ENCODE measurements around the gene ACP2. TPM values are rescaled to one million over a fixed set of nuclear protein-coding genes. Genes with fewer than 3 reads are reported as not detected.

The ACP2 gene
- total and polyA plus RNA-seq, 9 of the 15 experiments (the other 6 are each of a cell fraction or from before 2014, with no cell fraction given): 1.9 to 20.0 (median 11.6) TPM

DNA sequence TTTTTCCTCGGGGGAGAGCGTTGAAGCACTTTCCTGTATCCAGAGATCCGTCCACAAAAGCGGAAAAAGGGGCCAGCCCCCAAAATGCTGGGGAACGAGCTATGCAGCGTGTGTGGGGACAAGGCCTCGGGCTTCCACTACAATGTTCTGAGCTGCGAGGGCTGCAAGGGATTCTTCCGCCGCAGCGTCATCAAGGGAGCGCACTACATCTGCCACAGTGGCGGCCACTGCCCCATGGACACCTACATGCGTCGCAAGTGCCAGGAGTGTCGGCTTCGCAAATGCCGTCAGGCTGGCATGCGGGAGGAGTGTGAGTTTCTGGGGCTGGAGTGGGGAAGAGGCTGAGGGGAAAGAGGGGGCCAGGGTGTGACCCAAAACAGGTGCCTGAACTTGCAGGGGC, 11.8 kb upstream of the ACP2 start:
- no peak for TF ChIP-seq ZNF699 (CRISPR knock-in tag; IDR thresholded peaks at IDR 0.05; ENCODE audit: insufficient replicate concordance)
- TF ChIP-seq HDAC6 (IDR thresholded peaks at IDR 0.05; ENCODE audit: low read depth, low read length): no peak
- TF ChIP-seq, protein P1, sequence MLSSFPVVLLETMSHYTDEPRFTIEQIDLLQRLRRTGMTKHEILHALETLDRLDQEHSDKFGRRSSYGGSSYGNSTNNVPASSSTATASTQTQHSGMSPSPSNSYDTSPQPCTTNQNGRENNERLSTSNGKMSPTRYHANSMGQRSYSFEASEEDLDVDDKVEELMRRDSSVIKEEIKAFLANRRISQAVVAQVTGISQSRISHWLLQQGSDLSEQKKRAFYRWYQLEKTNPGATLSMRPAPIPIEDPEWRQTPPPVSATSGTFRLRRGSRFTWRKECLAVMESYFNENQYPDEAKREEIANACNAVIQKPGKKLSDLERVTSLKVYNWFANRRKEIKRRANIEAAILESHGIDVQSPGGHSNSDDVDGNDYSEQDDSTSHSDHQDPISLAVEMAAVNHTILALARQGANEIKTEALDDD (IDR thresholded peaks at IDR 0.05): no peak
- TF ChIP-seq, protein P2, sequence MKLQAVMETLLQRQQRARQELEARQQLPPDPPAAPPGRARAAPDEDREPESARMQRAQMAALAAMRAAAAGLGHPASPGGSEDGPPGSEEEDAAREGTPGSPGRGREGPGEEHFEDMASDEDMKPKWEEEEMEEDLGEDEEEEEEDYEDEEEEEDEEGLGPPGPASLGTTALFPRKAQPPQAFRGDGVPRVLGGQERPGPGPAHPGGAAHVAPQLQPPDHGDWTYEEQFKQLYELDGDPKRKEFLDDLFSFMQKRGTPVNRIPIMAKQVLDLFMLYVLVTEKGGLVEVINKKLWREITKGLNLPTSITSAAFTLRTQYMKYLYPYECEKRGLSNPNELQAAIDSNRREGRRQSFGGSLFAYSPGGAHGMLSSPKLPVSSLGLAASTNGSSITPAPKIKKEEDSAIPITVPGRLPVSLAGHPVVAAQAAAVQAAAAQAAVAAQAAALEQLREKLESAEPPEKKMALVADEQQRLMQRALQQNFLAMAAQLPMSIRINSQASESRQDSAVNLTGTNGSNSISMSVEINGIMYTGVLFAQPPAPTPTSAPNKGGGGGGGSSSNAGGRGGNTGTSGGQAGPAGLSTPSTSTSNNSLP (IDR thresholded peaks at IDR 0.05; ENCODE audit: borderline replicate concordance, low read depth, low read length): no peak
- TF ChIP-seq FOSL1 (tag; conservative IDR thresholded peaks at IDR 0.05): no peak
- TF ChIP-seq, protein P3, sequence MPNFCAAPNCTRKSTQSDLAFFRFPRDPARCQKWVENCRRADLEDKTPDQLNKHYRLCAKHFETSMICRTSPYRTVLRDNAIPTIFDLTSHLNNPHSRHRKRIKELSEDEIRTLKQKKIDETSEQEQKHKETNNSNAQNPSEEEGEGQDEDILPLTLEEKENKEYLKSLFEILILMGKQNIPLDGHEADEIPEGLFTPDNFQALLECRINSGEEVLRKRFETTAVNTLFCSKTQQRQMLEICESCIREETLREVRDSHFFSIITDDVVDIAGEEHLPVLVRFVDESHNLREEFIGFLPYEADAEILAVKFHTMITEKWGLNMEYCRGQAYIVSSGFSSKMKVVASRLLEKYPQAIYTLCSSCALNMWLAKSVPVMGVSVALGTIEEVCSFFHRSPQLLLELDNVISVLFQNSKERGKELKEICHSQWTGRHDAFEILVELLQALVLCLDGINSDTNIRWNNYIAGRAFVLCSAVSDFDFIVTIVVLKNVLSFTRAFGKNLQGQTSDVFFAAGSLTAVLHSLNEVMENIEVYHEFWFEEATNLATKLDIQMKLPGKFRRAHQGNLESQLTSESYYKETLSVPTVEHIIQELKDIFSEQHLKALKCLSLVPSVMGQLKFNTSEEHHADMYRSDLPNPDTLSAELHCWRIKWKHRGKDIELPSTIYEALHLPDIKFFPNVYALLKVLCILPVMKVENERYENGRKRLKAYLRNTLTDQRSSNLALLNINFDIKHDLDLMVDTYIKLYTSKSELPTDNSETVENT (CRISPR knock-in tag; IDR thresholded peaks at IDR 0.05): no peak
- no peak for TF ChIP-seq ZFP36 (IDR thresholded peaks at IDR 0.05; ENCODE audit: low read depth, low read length, partially characterized antibody)
- no peak for TF ChIP-seq ZNF75A (CRISPR knock-in tag; IDR thresholded peaks at IDR 0.05)
- TF ChIP-seq FOXK1 (CRISPR knock-in tag; IDR thresholded peaks at IDR 0.05; ENCODE audit: borderline replicate concordance): no peak
- no peak for TF ChIP-seq DDX20 (tag; IDR thresholded peaks at IDR 0.05; ENCODE audit: low read depth)
- TF ChIP-seq ZNF445 (CRISPR knock-in tag; IDR thresholded peaks at IDR 0.05; ENCODE audit: low read depth): no peak
- Histone ChIP-seq H3K9me1 (ENCODE audit: control insufficient read depth, insufficient read depth, low read length) (no peaks in the 10 kb centered on the region), H3K9me3 (replicated peaks; ENCODE audit: control insufficient read depth, insufficient read depth, low read depth, low read length) (no peaks in the 10 kb centered on the region), H3K79me2 (ENCODE audit: control insufficient read depth, insufficient read depth, low read length) (no peaks in the 10 kb centered on the region), H3K9ac (ENCODE audit: insufficient read depth in 1 of 2, low read depth in 2 of 2, low read length in 2 of 2) (no peak overlapping the region), H3K4me1 (replicated peaks in 1 of 2; ENCODE audit: control insufficient read depth in 2 of 2, insufficient read depth in 2 of 2, low read length in 2 of 2) (peaks cover 45 to 46% of the 10 kb centered on the region in 2 experiments), H3K4me3 (no peak overlapping the region), H3K27ac (ENCODE audit: extremely low read depth, low read depth, low read length) (no peak overlapping the region), H3K27me3 (ENCODE audit: control insufficient read depth in 2 of 2, insufficient read depth in 2 of 2, low read length in 2 of 2) (no peaks in the 10 kb centered on the region), H4K20me1 (replicated peaks; ENCODE audit: control insufficient read depth, insufficient read depth, low read length) (no peaks in the 10 kb centered on the region), H3K4me2 (ENCODE audit: insufficient read depth, low read length) (no peak overlapping the region), H2AFZ (ENCODE audit: low read depth, low read length) (no peak overlapping the region), H3K36me3 (ENCODE audit: control insufficient read depth, insufficient read depth, low read length) (no peaks in the 10 kb centered on the region)
- 85% methylated on average over 15 of the region's 19 CpGs for WGBS (ENCODE audit: insufficient coverage, low coverage, missing lambda C conversion rate)
- intact Hi-C loops (cut with micrococcal nuclease) (no loop called here), in situ Hi-C loops (cut with MboI) (no loop called here)
- ATAC-seq (no peak), DNase-seq (ENCODE audit: extremely low read depth in 1 of 4, low spot score in 3 of 4) (no peak), FAIRE-seq (no peak)
- ChIA-PET CTCF (ENCODE audit: low intra/inter-chr PET ratio) (interaction anchor here (3.6 kb wide), 1 partner anchor 94 kb away, joined by 46 read pairs; no protein-coding TSS in a partner anchor), POLR2A (interaction anchor here (1.9 to 3.9 kb wide), 2 partner anchors 11 kb away, joined by 11 to 31 read pairs; partner anchors contain the start of gene ACP2)
- BruUV-seq (replicated peaks): no TSS peak

Data from K562 (cell line).